Astrocyte of the spinal cord (primary cell): ENCODE measurements around the gene HIVEP3.
A peak's percentile ranks its signal among the peaks of the same experiment; 100 is the strongest.

ENCODE experiments used
- DNase-seq: peaks from one replicate; pipeline ENCODE4 v3.0.0; 2011; ENCODE audit warnings: low read depth, low spot score
- H3K4me3 ChIP-seq: 2 replicates; pipeline ENCODE4 v1.5.1; 2011; ENCODE audit warnings: low read depth, mild to moderate bottlenecking, low read length, moderate library complexity
- CTCF ChIP-seq: IDR thresholded peaks from 2 replicates; pipeline ENCODE4 v1.5.1; 2012; ENCODE audit warnings: low read depth, mild to moderate bottlenecking, low read length, inconsistent platforms
- in situ Hi-C: cut with HindIII; loops from 2 replicates; pipeline ENCODE4 v1.10.0; 2017; ENCODE audit warnings: low sequenced_read_pairs

The HIVEP3 gene

DNA sequence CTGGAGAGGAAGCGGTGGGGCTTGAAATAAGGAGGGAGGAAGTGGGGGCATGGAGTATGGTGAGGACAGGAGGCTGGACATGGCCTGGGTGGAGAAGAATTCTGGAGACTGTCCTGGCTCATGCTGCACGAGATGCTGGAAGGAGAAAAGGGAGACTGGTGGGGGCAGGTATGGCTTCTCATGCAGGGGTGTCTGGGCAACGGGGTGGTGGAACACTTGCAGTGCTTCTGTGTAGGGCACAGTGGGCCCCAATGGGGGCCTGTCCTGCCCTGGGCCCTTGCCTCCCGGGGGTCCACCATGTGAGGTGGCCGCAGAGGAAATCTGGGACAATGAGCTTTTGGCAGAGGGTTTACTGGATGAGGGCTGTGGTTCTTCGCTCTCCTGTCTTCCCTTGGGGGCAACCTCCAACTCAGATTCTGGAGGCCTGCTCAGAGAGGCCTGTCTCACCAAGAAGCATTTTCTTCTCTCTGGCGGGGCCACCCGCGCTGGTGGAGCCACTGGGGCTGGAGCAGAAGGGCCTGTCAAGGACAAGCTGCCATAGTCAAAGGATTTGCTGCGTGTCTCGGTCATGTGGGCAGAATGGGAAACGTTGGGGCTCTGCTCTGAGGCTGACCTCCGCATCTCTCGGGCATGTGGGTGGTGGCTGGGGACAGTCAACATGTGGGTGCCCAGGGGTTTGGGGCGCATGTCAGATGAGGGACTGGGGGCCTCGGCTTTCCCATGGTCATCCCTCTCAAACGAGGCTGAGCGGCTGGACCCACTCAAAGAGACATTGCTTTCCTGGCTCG lies 337.3 kb downstream of the HIVEP3 start:
- in situ Hi-C loops, result no loop called here
- DNase-seq, result no peak
- no peak for TF ChIP-seq CTCF
- H3K4me3 ChIP-seq, result no peak overlapping the region

DNA sequence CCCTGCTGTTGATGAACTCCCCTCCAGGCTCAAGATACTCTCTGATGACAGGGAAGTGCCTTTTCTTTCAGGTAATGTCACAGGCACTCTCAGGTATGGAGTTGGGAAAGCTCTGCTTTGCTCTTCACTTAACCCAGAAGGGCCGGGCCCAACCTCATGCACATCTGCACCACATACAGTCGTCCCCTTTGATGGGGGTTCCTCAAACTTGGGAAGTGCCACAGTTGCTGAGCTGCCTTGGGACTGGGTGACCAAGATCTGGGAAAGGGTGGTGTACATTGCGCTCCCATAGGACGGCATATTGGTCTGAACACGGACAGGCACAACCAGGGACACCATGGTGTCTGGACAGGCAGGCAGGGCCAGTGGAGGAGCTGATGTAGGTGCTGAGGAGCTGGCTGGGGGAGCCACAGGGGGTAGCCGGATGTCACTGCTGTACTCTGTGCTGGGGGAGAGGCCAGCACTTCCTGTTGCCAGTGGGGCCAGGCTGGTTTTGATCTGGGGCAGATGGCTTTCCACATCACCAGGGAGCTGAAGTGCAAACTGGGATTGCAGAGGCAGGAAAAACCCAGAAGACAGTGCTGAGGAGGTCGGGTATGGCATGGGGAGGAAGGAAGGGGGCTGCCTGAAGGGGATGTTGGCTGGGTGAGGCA lies 338.1 kb downstream of the HIVEP3 start:
- H3K4me3 ChIP-seq, result no peak overlapping the region
- in situ Hi-C loops, result no loop called here
- no peak for DNase-seq
- no peak for TF ChIP-seq CTCF

GRCh38 chr1:41580021-41580420 lies 338.7 kb downstream of the HIVEP3 start:
- in situ Hi-C loops, result no loop called here
- DNase-seq, result no peak
- no peak for TF ChIP-seq CTCF
- H3K4me3 ChIP-seq, result no peak overlapping the region

GRCh38 chr1:41578712-41579335 lies 339.9 kb downstream of the HIVEP3 start:
- DNase-seq, result peak; percentile 22
- H3K4me3 ChIP-seq, result no peak overlapping the region
- TF ChIP-seq CTCF, result peak; percentile 61
- in situ Hi-C loops, result no loop called here

- in situ Hi-C loops, result no loop called here
These were observed 342.1 kb downstream of the HIVEP3 start for GRCh38 chr1:41576620-41577019.

More at GRCh38 chr1:41576620-41577019, 342.1 kb downstream of the HIVEP3 start:
- TF ChIP-seq CTCF, result no peak
- DNase-seq, result peak; percentile 21
- no peak overlapping the region for H3K4me3 ChIP-seq
